GM23248 (cell line): ENCODE results near the gene TTC22. TPM values are rescaled to one million over a fixed set of nuclear protein-coding genes. Genes with fewer than 3 reads are reported as not detected.

ENCODE experiments used
- DNase-seq: peaks from one replicate; pipeline ENCODE4 v3.0.0-alpha.2; 2015
- H2AFZ ChIP-seq: fragments of 200-600 bp; sonication (generic); 2 replicates; pipeline ENCODE4 v1.6.1; 2016; ENCODE audit warnings: antibody characterized with exemption
- H3F3A ChIP-seq: fragments of 200-600 bp; sonication (generic); 2 replicates; pipeline ENCODE4 v1.6.1; 2016; ENCODE audit warnings: mild to moderate bottlenecking, antibody characterized with exemption, mixed run types; ENCODE audit not compliant: insufficient read depth
- H3K27ac ChIP-seq: fragments of 200-600 bp; sonication (generic); 2 replicates; pipeline ENCODE4 v1.5.1; 2016; ENCODE audit warnings: mild to moderate bottlenecking
- H3K27me3 ChIP-seq: fragments of 200-600 bp; sonication (generic); replicated peaks from 2 replicates; pipeline ENCODE4 v1.6.1; 2016; ENCODE audit warnings: mild to moderate bottlenecking; ENCODE audit not compliant: insufficient read depth
- H3K36me3 ChIP-seq: fragments of 200-600 bp; sonication (generic); 2 replicates; pipeline ENCODE4 v1.6.1; 2016; ENCODE audit warnings: low read depth, mild to moderate bottlenecking
- H3K4me1 ChIP-seq: fragments of 200-600 bp; sonication (generic); 2 replicates; pipeline ENCODE4 v1.6.1; 2016; ENCODE audit warnings: mild to moderate bottlenecking; ENCODE audit not compliant: insufficient read depth
- H3K4me2 ChIP-seq: fragments of 200-600 bp; sonication (generic); one replicate; pipeline ENCODE4 v1.6.1; 2016; ENCODE audit warnings: mild to moderate bottlenecking; ENCODE audit not compliant: unreplicated experiment
- H3K4me3 ChIP-seq: fragments of 200-600 bp; sonication (generic); 2 replicates; pipeline ENCODE4 v1.5.1; 2016; ENCODE audit warnings: mild to moderate bottlenecking
- H3K79me2 ChIP-seq: fragments of 200-600 bp; sonication (generic); 2 replicates; pipeline ENCODE4 v1.6.1; 2016; ENCODE audit warnings: mild to moderate bottlenecking; ENCODE audit not compliant: insufficient read depth
- H3K9ac ChIP-seq: fragments of 200-600 bp; sonication (generic); 2 replicates; pipeline ENCODE4 v1.6.1; 2016; ENCODE audit warnings: mild to moderate bottlenecking
- H3K9me2 ChIP-seq: fragments of 200-600 bp; sonication (generic); 2 replicates; pipeline ENCODE4 v1.6.1; 2016; ENCODE audit warnings: mixed run types, mild to moderate bottlenecking, moderate library complexity; ENCODE audit not compliant: insufficient read depth
- H3K9me3 ChIP-seq: fragments of 200-600 bp; sonication (generic); one replicate; pipeline ENCODE4 v1.6.1; 2017; ENCODE audit warnings: low read depth
- H4K20me1 ChIP-seq: fragments of 200-600 bp; sonication (generic); 2 replicates; pipeline ENCODE4 v1.6.0; 2016; ENCODE audit not compliant: insufficient read depth
- EZH2 ChIP-seq: fragments of 200-600 bp; sonication (generic); IDR thresholded peaks from 2 replicates; pipeline ENCODE4 v1.6.1; 2018; ENCODE audit warnings: antibody characterized with exemption, mild to moderate bottlenecking; ENCODE audit not compliant: insufficient read depth, poor library complexity, severe bottlenecking
- EZH2phosphoT487 ChIP-seq: fragments of 200-600 bp; sonication (generic); IDR thresholded peaks from 2 replicates; pipeline ENCODE4 v1.6.1; 2018; ENCODE audit warnings: antibody characterized with exemption, moderate library complexity, mild to moderate bottlenecking, low read depth; ENCODE audit not compliant: insufficient read depth
- WGBS, 2 experiments: methylation state at CpG; one replicate each; pipeline ENCODE4 v1.1.6; 2015 to 2017; ENCODE audit warnings: low lambda C conversion rate in 2 of 2, low coverage in 1 of 2; ENCODE audit errors: missing lambda C conversion rate in 2 of 2; 5-methylcytosine and 5-hydroxymethylcytosine counted together
- in situ Hi-C: fragments of 300-500 bp; cut with MboI; formaldehyde crosslinking; loops from 2 replicates; pipeline ENCODE4 v1.15.0; 2020
- polyA plus RNA-seq: library from polyadenylated mRNA; unstranded; fragments of >200 nt; fragmentation: Nextera tagmentation; extraction: Ambion mirVana; gene quantifications from 2 replicates; pipeline ENCODE4 v1.2.1, GENCODE V29; 2016
- total RNA-seq: library from RNA; depleted of rRNA; stranded (reverse); fragments of >200 nt; shearing (Covaris generic); gene quantifications from 2 replicates; pipeline ENCODE4 v1.2.3, GENCODE V29; 2014

TTC22 gene
- total and polyA plus RNA-seq, 2 experiments from 2014 or later, result not detected

GRCh38 chr1:54835970-54836369, 34.8 kb upstream of the TTC22 start:
- no peaks in the 10 kb centered on the region for H3K79me2 ChIP-seq
- in situ Hi-C loops, result no loop called here
- TF ChIP-seq EZH2 (no peak), EZH2phosphoT487 (no peak)
- H3K4me1 ChIP-seq, result no peaks in the 10 kb centered on the region
- H3K4me2 ChIP-seq, result no peak overlapping the region
- H3K4me3 ChIP-seq, result no peak overlapping the region
- WGBS, 2 experiments, result 17 to 52% methylated on average over 1 to 5 of the region's 5 CpGs
- no peak for DNase-seq
- no peaks in the 10 kb centered on the region for H3K27me3 ChIP-seq
- H3K9me2 ChIP-seq, result no peaks in the 10 kb centered on the region
- H3K9me3 ChIP-seq, result no peaks in the 10 kb centered on the region
- H3K36me3 ChIP-seq, result no peaks in the 10 kb centered on the region
- no peaks in the 10 kb centered on the region for H3F3A ChIP-seq
- H3K9ac ChIP-seq, result no peak overlapping the region
- no peak overlapping the region for H3K27ac ChIP-seq
- no peak overlapping the region for H2AFZ ChIP-seq
- H4K20me1 ChIP-seq, result no peaks in the 10 kb centered on the region

- in situ Hi-C loops, result no loop called here
- Histone ChIP-seq H3F3A (no peaks in the 10 kb centered on the region), H3K9ac (no peak overlapping the region), H3K4me1 (no peaks in the 10 kb centered on the region), H3K4me2 (no peak overlapping the region), H3K36me3 (no peaks in the 10 kb centered on the region), H3K4me3 (no peak overlapping the region), H3K79me2 (no peaks in the 10 kb centered on the region), H4K20me1 (no peaks in the 10 kb centered on the region), H3K9me3 (no peaks in the 10 kb centered on the region), H3K27me3 (no peaks in the 10 kb centered on the region), H3K27ac (no peak overlapping the region), H3K9me2 (no peaks in the 10 kb centered on the region), H2AFZ (no peak overlapping the region)
- DNase-seq, result no peak
- TF ChIP-seq EZH2, result no peak
- TF ChIP-seq EZH2phosphoT487, result no peak
- 46 to 60% methylated on average over 6 of the region's 6 CpGs for WGBS, 2 experiments
These were observed 34.2 kb upstream of the TTC22 start for GRCh38 chr1:54835131-54835898.

- no peak for TF ChIP-seq EZH2phosphoT487
- TF ChIP-seq EZH2, result no peak
- no peak overlapping the region for H3K4me2 ChIP-seq
- no peaks in the 10 kb centered on the region for H3F3A ChIP-seq
- WGBS, 2 experiments, result 4 to 6% methylated on average over 1 of the region's 1 CpG
- H3K79me2 ChIP-seq, result no peaks in the 10 kb centered on the region
- no peak overlapping the region for H3K9ac ChIP-seq
- DNase-seq, result peak; percentile 13
- no peaks in the 10 kb centered on the region for H4K20me1 ChIP-seq
- H2AFZ ChIP-seq, result no peak overlapping the region
- H3K4me3 ChIP-seq, result no peak overlapping the region
- no peak overlapping the region for H3K27ac ChIP-seq
- H3K36me3 ChIP-seq, result no peaks in the 10 kb centered on the region
- in situ Hi-C loops, result no loop called here
- no peaks in the 10 kb centered on the region for H3K9me3 ChIP-seq
- H3K27me3 ChIP-seq, result no peaks in the 10 kb centered on the region
- no peaks in the 10 kb centered on the region for H3K4me1 ChIP-seq
- no peaks in the 10 kb centered on the region for H3K9me2 ChIP-seq
These were observed 33.0 kb upstream of the TTC22 start for GRCh38 chr1:54834007-54834541.

- H4K20me1 ChIP-seq, result no peaks in the 10 kb centered on the region
- H3K36me3 ChIP-seq, result no peaks in the 10 kb centered on the region
- no peaks in the 10 kb centered on the region for H3K27me3 ChIP-seq
- H2AFZ ChIP-seq, result no peak overlapping the region
- no peak for DNase-seq
- no peak overlapping the region for H3K27ac ChIP-seq
- TF ChIP-seq EZH2phosphoT487, result no peak
- TF ChIP-seq EZH2, result no peak
- H3K9me3 ChIP-seq, result no peaks in the 10 kb centered on the region
- in situ Hi-C loops, result no loop called here
- no peak overlapping the region for H3K4me2 ChIP-seq
- 80 to 82% methylated on average over 9 of the region's 9 CpGs for WGBS, 2 experiments
- no peaks in the 10 kb centered on the region for H3K4me1 ChIP-seq
- H3K9me2 ChIP-seq, result no peaks in the 10 kb centered on the region
- H3F3A ChIP-seq, result no peaks in the 10 kb centered on the region
- H3K9ac ChIP-seq, result no peak overlapping the region
- no peaks in the 10 kb centered on the region for H3K79me2 ChIP-seq
- H3K4me3 ChIP-seq, result no peak overlapping the region
These were observed 32.0 kb upstream of the TTC22 start for GRCh38 chr1:54833121-54833520.
